B cell (primary cell): ENCODE results near the gene FAM120B. TPM values are rescaled to one million over a fixed set of nuclear protein-coding genes. Genes with fewer than 3 reads are reported as not detected.

ENCODE experiments used
- ATAC-seq: fragments of 200-7000 bp; cut with Tn5 transposase; one replicate; pipeline ENCODE4 v1.10.0; 2021; ENCODE audit warnings: low read depth, mild to moderate bottlenecking, moderate number of reproducible peaks, moderate library complexity
- CTCF ChIA-PET: fragments of 350-600 bp; sonication (Branson Sonifier 250); formaldehyde crosslinking; loops from one replicate; lab custom pipeline; 2021; ENCODE audit warnings: antibody characterized with exemption, inconsistent platforms; lab: Charles Lee
- POLR2A ChIA-PET: fragments of 350-600 bp; sonication (Branson Sonifier 250); formaldehyde crosslinking; loops from one replicate; lab custom pipeline; 2021; ENCODE audit warnings: antibody characterized with exemption; lab: Charles Lee
- DNase-seq: peaks from one replicate; pipeline ENCODE4 v3.0.0; 2013
- H2AFZ ChIP-seq: 2 replicates; pipeline ENCODE4 v1.6.1; 2012; ENCODE audit warnings: mild to moderate bottlenecking, low read depth, low read length; ENCODE audit not compliant: insufficient read depth, poor library complexity, severe bottlenecking
- H3K27ac ChIP-seq, 2 donors: 1 replicate in 1 of 2; 2 replicates in 1 of 2; pipeline ENCODE4 v1.5.1; 2012 to 2013; ENCODE audit warnings: low read length in 2 of 2, mild to moderate bottlenecking in 2 of 2, moderate library complexity in 1 of 2
- H3K27me3 ChIP-seq, 4 experiments: fragments of 200-600 bp in 1 of 4; sonication (generic) in 1 of 4; replicated peaks in 1 of 4; 1 replicate in 2 of 4; 2 replicates in 2 of 4; pipeline versions ENCODE4 v1.6.1 to v1.7.0; 2013 to 2016; ENCODE audit warnings: low read length in 3 of 4, mild to moderate bottlenecking in 2 of 4, mixed read lengths in 1 of 4, moderate library complexity in 1 of 4; ENCODE audit not compliant: insufficient read depth in 4 of 4, control insufficient read depth in 3 of 4; ENCODE audit errors: control extremely low read depth in 1 of 4
- H3K36me3 ChIP-seq, 2 experiments: replicated peaks in 1 of 2; 1 replicate in 1 of 2; 2 replicates in 1 of 2; pipeline versions ENCODE4 v1.6.1 to v1.7.1; 2013; ENCODE audit warnings: low read length in 1 of 2; ENCODE audit not compliant: insufficient read depth in 2 of 2, control insufficient read depth in 1 of 2; ENCODE audit errors: control extremely low read depth in 1 of 2, extremely low read depth in 1 of 2
- H3K4me1 ChIP-seq, 2 donors: fragments of 200-600 bp in 1 of 2; sonication (generic) in 1 of 2; 1 replicate in 1 of 2; 2 replicates in 1 of 2; pipeline versions ENCODE4 v1.5.1 to v1.6.1; 2013 to 2017; ENCODE audit warnings: low read length in 2 of 2; ENCODE audit not compliant: control insufficient read depth in 2 of 2, insufficient read depth in 2 of 2
- H3K4me2 ChIP-seq: replicated peaks from 2 replicates; pipeline ENCODE3; 2012; ENCODE audit warnings: mild to moderate bottlenecking, low read depth, low read length; ENCODE audit not compliant: poor library complexity, severe bottlenecking
- H3K4me3 ChIP-seq, 5 experiments: fragments of 200-600 bp in 1 of 5; sonication (generic) in 1 of 5; 1 replicate in 3 of 5; 2 replicates in 2 of 5; pipeline versions ENCODE4 v1.5.1 to v1.7.0; 2011 to 2016; ENCODE audit warnings: low read length in 4 of 5, mild to moderate bottlenecking in 4 of 5, low read depth in 2 of 5, control low read depth in 1 of 5, moderate library complexity in 1 of 5; ENCODE audit not compliant: insufficient read depth in 1 of 5; ENCODE audit errors: control extremely low read depth in 1 of 5, extremely low read depth in 1 of 5
- H3K79me2 ChIP-seq: fragments of 200-600 bp; sonication (generic); one replicate; pipeline ENCODE4 v1.6.0; 2016; ENCODE audit warnings: low read length; ENCODE audit not compliant: control insufficient read depth, insufficient read depth
- H3K9ac ChIP-seq: fragments of 200-600 bp; sonication (generic); 2 replicates; pipeline ENCODE4 v1.6.1; 2017; ENCODE audit warnings: mild to moderate bottlenecking, low read length, moderate library complexity
- H3K9me3 ChIP-seq, 3 donors: one replicate each; pipeline versions ENCODE4 v1.6.1 to v1.7.1; 2013; ENCODE audit warnings: low read length in 2 of 3; ENCODE audit not compliant: control insufficient read depth in 2 of 3, insufficient read depth in 1 of 3; ENCODE audit errors: control extremely low read depth in 1 of 3
- H4K20me1 ChIP-seq: 2 replicates; pipeline ENCODE4 v1.6.0; 2012; ENCODE audit warnings: mild to moderate bottlenecking, low read length; ENCODE audit not compliant: insufficient read depth, control insufficient read depth, poor library complexity, severe bottlenecking
- H3K27ac Mint-ChIP-seq: one replicate; pipeline ENCODE4 v1.8.0; 2021; ENCODE audit warnings: mixed read lengths
- H3K27me3 Mint-ChIP-seq: one replicate; pipeline ENCODE4 v1.8.0; 2021; ENCODE audit warnings: mixed read lengths
- H3K4me1 Mint-ChIP-seq: one replicate; pipeline ENCODE4 v1.8.0; 2021; ENCODE audit warnings: mixed read lengths
- H3K4me3 Mint-ChIP-seq: one replicate; pipeline ENCODE4 v1.8.0; 2021; ENCODE audit warnings: mixed read lengths
- H3K9me3 Mint-ChIP-seq: one replicate; pipeline ENCODE4 v1.8.0; 2022; ENCODE audit warnings: mixed read lengths; ENCODE audit not compliant: insufficient read depth
- CTCF ChIP-seq: fragments of 200-600 bp; IDR thresholded peaks from one replicate; pipeline ENCODE4 v1.8.0; 2022; ENCODE audit warnings: antibody characterized with exemption, mild to moderate bottlenecking
- EZH2 ChIP-seq: IDR thresholded peaks from 2 replicates; pipeline ENCODE4 v1.6.1; 2012; ENCODE audit warnings: borderline replicate concordance, low read depth, mild to moderate bottlenecking, moderate library complexity, low read length; ENCODE audit not compliant: insufficient read depth, poor library complexity, severe bottlenecking
- WGBS: methylation state at CpG from one replicate; pipeline ENCODE4 v1.1.5; 2013; ENCODE audit warnings: missing lambda C conversion rate; ENCODE audit not compliant: insufficient coverage; 5-methylcytosine and 5-hydroxymethylcytosine counted together
- intact Hi-C: fragments of 100-400 bp; cut with micrococcal nuclease; formaldehyde crosslinking; loops from one replicate; pipeline ENCODE4 v1.10.0; 2022
- polyA plus RNA-seq: library from polyadenylated mRNA; depleted of rRNA; stranded (reverse); fragments of >200 nt; gene quantifications from 2 replicates; pipeline ENCODE4 v1.2.3, GENCODE V29; 2012
- total RNA-seq, 2 donors: library from RNA; stranded (reverse); fragments of 120-200 nt in 1 of 2; gene quantifications; 1 replicate in 1 of 2; 2 replicates in 1 of 2; pipeline versions ENCODE4 v1.2.3 to v1.2.4, GENCODE V29; 2013 to 2022

The FAM120B gene
- total and polyA plus RNA-seq, 2 donors (not counting 1 experiment from before 2014, with no cell fraction given) = 12.5 to 51.7 TPM

GRCh38 chr6:170445971-170446370 is 139.4 kb downstream of the FAM120B start:
- intact Hi-C loops = no loop called here
- Histone ChIP-seq H3K27ac (no peak overlapping the region), H3K4me3 (no peak overlapping the region), H3K9me3 (no peaks in the 10 kb centered on the region), H3K4me2 (no peak overlapping the region), H2AFZ (no peak overlapping the region), H3K4me1 (no peaks in the 10 kb centered on the region), H4K20me1 (no peaks in the 10 kb centered on the region), H3K36me3 (no peaks in the 10 kb centered on the region), H3K9ac (no peak overlapping the region), H3K79me2 (no peaks in the 10 kb centered on the region), H3K27me3 (no peaks in the 10 kb centered on the region)
- no peaks in the 10 kb centered on the region for H3K4me1 Mint-ChIP-seq
- 94% methylated on average over 3 of the region's 9 CpGs for WGBS
- no peaks in the 10 kb centered on the region for H3K27me3 Mint-ChIP-seq
- ATAC-seq (no peak), DNase-seq (no peak)
- H3K9me3 Mint-ChIP-seq = no peaks in the 10 kb centered on the region
- ChIA-PET POLR2A (no interaction called here), CTCF (no interaction called here)
- H3K4me3 Mint-ChIP-seq = no peak overlapping the region
- H3K27ac Mint-ChIP-seq = no peak overlapping the region
- TF ChIP-seq EZH2 (no peak), CTCF (no peak)

DNA sequence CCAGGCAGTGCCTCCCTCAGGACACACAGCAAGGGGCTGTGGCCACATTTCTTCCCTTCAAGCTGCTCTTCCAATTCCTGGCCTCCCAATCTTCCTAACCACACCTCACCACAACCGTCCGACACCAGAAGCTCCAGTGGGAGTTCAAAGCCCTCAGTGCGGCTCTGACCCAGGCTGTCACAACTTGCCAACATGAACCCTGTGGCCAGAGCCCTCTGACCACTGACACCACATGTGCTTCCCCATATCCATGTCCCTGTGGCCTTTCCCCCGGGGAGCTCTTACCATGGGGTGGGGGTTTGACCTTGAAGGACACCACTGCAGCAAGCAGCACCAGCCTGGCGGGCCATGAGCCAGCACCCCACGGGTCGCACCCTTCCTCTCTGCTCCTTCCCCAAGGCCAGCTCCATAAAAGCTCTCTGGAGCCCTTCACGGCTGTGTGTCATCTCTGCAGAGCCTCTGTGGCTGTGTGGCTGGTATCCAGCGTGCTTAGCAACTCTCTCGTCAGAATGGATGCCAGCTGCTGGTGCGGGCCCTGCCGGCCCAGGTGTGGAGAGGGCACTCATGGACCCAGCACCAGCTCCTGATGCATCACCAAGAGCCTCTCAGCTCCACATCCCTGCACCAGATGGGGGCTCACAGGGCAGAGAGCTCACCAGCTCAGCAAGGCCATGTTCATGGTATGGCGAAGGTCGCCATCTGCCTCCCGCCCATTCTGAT is 140.4 kb downstream of the FAM120B start:
- no peaks in the 10 kb centered on the region for H3K4me1 ChIP-seq
- H3K4me3 ChIP-seq = no peak overlapping the region
- no peaks in the 10 kb centered on the region for H3K27me3 Mint-ChIP-seq
- H3K4me3 Mint-ChIP-seq = no peak overlapping the region
- TF ChIP-seq CTCF (no peak), EZH2 (no peak)
- no peaks in the 10 kb centered on the region for H3K36me3 ChIP-seq
- WGBS = 95% methylated on average over 14 of the region's 15 CpGs
- no peak overlapping the region for H3K27ac ChIP-seq
- no peak overlapping the region for H2AFZ ChIP-seq
- H3K9me3 ChIP-seq = peaks cover 0 to 5% (median 0%) of the 10 kb centered on the region in 3 donors
- no peaks in the 10 kb centered on the region for H3K27me3 ChIP-seq
- no peak for ATAC-seq
- CTCF ChIA-PET = no interaction called here
- no peaks in the 10 kb centered on the region for H3K79me2 ChIP-seq
- no peaks in the 10 kb centered on the region for H4K20me1 ChIP-seq
- no peak for DNase-seq
- H3K4me2 ChIP-seq = no peak overlapping the region
- no peaks in the 10 kb centered on the region for H3K9me3 Mint-ChIP-seq
- no peaks in the 10 kb centered on the region for H3K4me1 Mint-ChIP-seq
- H3K27ac Mint-ChIP-seq = no peak overlapping the region
- H3K9ac ChIP-seq = no peak overlapping the region
- intact Hi-C loops = no loop called here
- POLR2A ChIA-PET = no interaction called here
